ENCODE measurements around the gene KL.

KL gene

GRCh38 chr13:33115274-33115673 lies 99.1 kb downstream of the KL start:
- DNase-seq, result no peak
